GM12878 (cell line): ENCODE data around the gene PSAT1. TPM values are rescaled to one million over a fixed set of nuclear protein-coding genes. Genes with fewer than 3 reads are reported as not detected.

Experiments used
- ATAC-seq: fragments of 200-7000 bp; cut with Tn5 transposase; 3 replicates; pipeline ENCODE4 v1.9.1; 2020; ENCODE audit warnings: mild to moderate bottlenecking, moderate library complexity
- BruUV-seq: library from RNA; stranded (reverse); fragments of 400-500 nt; replicated peaks from 2 replicates; lab custom pipeline; 2021; lab: Mats Ljungman, UMichigan
- CTCF ChIA-PET: fragments of 300-600 bp; sonication (Branson Sonifier 250); formaldehyde crosslinking; extraction: SDS; loops from one replicate; lab custom pipeline; 2021; ENCODE audit warnings: inconsistent platforms; lab: Yijun Ruan, JAX
- POLR2A ChIA-PET: fragments of 350-600 bp; formaldehyde crosslinking; extraction: SDS; loops from one replicate; lab custom pipeline; 2021; ENCODE audit warnings: inconsistent platforms; lab: Charles Lee
- RAD21 ChIA-PET: fragments of 300-600 bp; sonication (Branson Sonifier 250); formaldehyde crosslinking; loops from one replicate; lab custom pipeline; 2023; ENCODE audit warnings: antibody characterized with exemption; ENCODE audit not compliant: unreplicated experiment; lab: Charles Lee
- SMC1A ChIA-PET: fragments of 300-600 bp; sonication (Branson Sonifier 250); formaldehyde crosslinking; loops from one replicate; lab custom pipeline; 2023; ENCODE audit not compliant: unreplicated experiment, uncharacterized antibody; lab: Charles Lee
- DNase-seq: peaks from one replicate; pipeline ENCODE4 v3.0.0-alpha.2; 2011; ENCODE audit warnings: low read depth, low spot score
- FAIRE-seq: peaks from 3 replicates; lab custom pipeline; 2011; peaks lifted over from hg19 to GRCh38; lab: Jason Lieb, UNC
- H2AFZ ChIP-seq: 2 replicates; pipeline ENCODE4 v1.6.0; 2011; ENCODE audit warnings: low read depth, low read length, control low read depth; ENCODE audit not compliant: control insufficient read depth
- H3K27ac ChIP-seq: 2 replicates; pipeline ENCODE4 v1.5.1; 2011; ENCODE audit warnings: control low read depth; ENCODE audit not compliant: control insufficient read depth, insufficient read depth
- H3K27me3 ChIP-seq, 2 experiments: replicated peaks in 1 of 2; 2 replicates each; pipeline versions ENCODE4 v1.6.0 to v1.6.1; 2011; ENCODE audit warnings: low read length in 1 of 2; ENCODE audit not compliant: control insufficient read depth in 2 of 2, insufficient read depth in 2 of 2
- H3K36me3 ChIP-seq, 2 experiments: 2 replicates each; pipeline ENCODE4 v1.5.1; 2011; ENCODE audit warnings: low read length in 1 of 2; ENCODE audit not compliant: control insufficient read depth in 2 of 2, insufficient read depth in 2 of 2
- H3K4me1 ChIP-seq: 2 replicates; pipeline ENCODE4 v1.6.1; 2011; ENCODE audit warnings: mild to moderate bottlenecking, low read length, moderate library complexity, mixed read lengths; ENCODE audit not compliant: control insufficient read depth, insufficient read depth
- H3K4me2 ChIP-seq: 2 replicates; pipeline ENCODE4 v1.6.0; 2011; ENCODE audit warnings: control low read depth; ENCODE audit not compliant: control insufficient read depth, insufficient read depth
- H3K4me3 ChIP-seq: fragments of 200-600 bp; sonication (generic); 2 replicates; pipeline ENCODE4 v1.5.1; 2016
- H3K79me2 ChIP-seq: 2 replicates; pipeline ENCODE4 v1.6.0; 2011; ENCODE audit warnings: low read length; ENCODE audit not compliant: control insufficient read depth, insufficient read depth
- H3K9ac ChIP-seq: 2 replicates; pipeline ENCODE4 v1.8.0; 2011; ENCODE audit warnings: low read length, control low read depth, mixed read lengths; ENCODE audit not compliant: control insufficient read depth, insufficient read depth
- H3K9me3 ChIP-seq: replicated peaks from 3 replicates; pipeline ENCODE4 v1.5.1; 2011; ENCODE audit warnings: mild to moderate bottlenecking, low read length; ENCODE audit not compliant: control insufficient read depth, insufficient read depth
- H4K20me1 ChIP-seq: 2 replicates; pipeline ENCODE4 v1.6.0; 2011; ENCODE audit not compliant: control insufficient read depth, insufficient read depth
- CBFB ChIP-seq: IDR thresholded peaks from 2 replicates; pipeline ENCODE4 v1.6.1; 2016; ENCODE audit warnings: antibody characterized with exemption, low read depth
- ETV6 ChIP-seq, 2 experiments: fragments of 450-650 bp in 1 of 2; IDR thresholded peaks in 1 of 2; conservative IDR thresholded peaks in 1 of 2; 2 replicates each; pipeline ENCODE4 v1.6.1; 2014; ENCODE audit warnings: antibody characterized with exemption in 1 of 2, borderline replicate concordance in 1 of 2, low read depth in 1 of 2, mild to moderate bottlenecking in 1 of 2, moderate library complexity in 1 of 2
- HCFC1 ChIP-seq: fragments of 150-350 bp; IDR thresholded peaks from 2 replicates; pipeline ENCODE4 v1.6.1; 2014; ENCODE audit warnings: low read length
- IRF4 ChIP-seq: IDR thresholded peaks from 2 replicates; pipeline ENCODE4 v1.6.1; 2011; ENCODE audit warnings: low read depth, low read length
- MTA2 ChIP-seq: fragments of 450-650 bp; IDR thresholded peaks from 2 replicates; pipeline ENCODE4 v1.6.1; 2016; ENCODE audit warnings: low read depth, mild to moderate bottlenecking, moderate library complexity
- MTA3 ChIP-seq: IDR thresholded peaks from 2 replicates; pipeline ENCODE4 v1.6.1; 2012; ENCODE audit warnings: low read length, inconsistent platforms, borderline replicate concordance
- SREBF1 ChIP-seq: IDR thresholded peaks from 2 replicates; pipeline ENCODE4 v1.6.1; 2012; ENCODE audit warnings: mild to moderate bottlenecking, low read length
- STAT1 ChIP-seq: fragments of 450-650 bp; conservative IDR thresholded peaks from 2 replicates; pipeline ENCODE4 v1.6.1; 2014; ENCODE audit warnings: antibody characterized with exemption, mild to moderate bottlenecking
- SUPT20H ChIP-seq: IDR thresholded peaks from 2 replicates; pipeline ENCODE4 v1.6.1; 2011; ENCODE audit warnings: low read depth, mild to moderate bottlenecking, low read length, moderate library complexity, borderline replicate concordance; ENCODE audit not compliant: control insufficient read depth
- TAF1 ChIP-seq: IDR thresholded peaks from 2 replicates; pipeline ENCODE4 v1.6.1; 2011; ENCODE audit warnings: mild to moderate bottlenecking, low read depth, low read length, borderline replicate concordance
- WGBS: methylation state at CpG from one replicate; pipeline ENCODE4 v1.1.6; 2016; ENCODE audit warnings: low lambda C conversion rate; ENCODE audit not compliant: insufficient replicate concordance, insufficient coverage; ENCODE audit errors: missing lambda C conversion rate; 5-methylcytosine and 5-hydroxymethylcytosine counted together
- in situ Hi-C: fragments of 300-500 bp; cut with MboI; formaldehyde crosslinking; loops from 9 replicates; pipeline ENCODE4 v1.14.3; 2018; ENCODE audit warnings: mixed read lengths
- intact Hi-C: fragments of 100-400 bp; cut with micrococcal nuclease; formaldehyde crosslinking; loops from one replicate; pipeline ENCODE4 v1.14.2; 2022; ENCODE audit not compliant: unreplicated experiment
- polyA plus RNA-seq, 11 experiments: library from polyadenylated mRNA; depleted of rRNA in 4 of 11; unstranded in 6 of 11; stranded (reverse) in 5 of 11; fragments of >200 nt; fragmentation: Nextera tagmentation in 4 of 11; fragmentation: Illumina TruSeq in 1 of 11; extraction: Ambion mirVana in 4 of 11; extraction: Trizol in 1 of 11; gene quantifications; 1 replicate in 1 of 11; 2 replicates in 10 of 11; pipeline versions ENCODE4 v1.2.1 to v1.2.3, GENCODE V29; 2011 to 2016; ENCODE audit warnings: inconsistent platforms in 2 of 11, missing spikeins in 2 of 11, low read depth in 1 of 11
- total RNA-seq, 4 experiments: library from RNA; depleted of rRNA in 3 of 4; stranded (reverse); fragments of >200 nt in 3 of 4; fragmentation: Illumina TruSeq in 1 of 4; extraction: Trizol in 1 of 4; gene quantifications; 2 replicates each; pipeline versions ENCODE4 v1.2.1 to v1.2.3, GENCODE V29; 2013 to 2021
- TF ChIP-seq, protein P1 (sequence below): fragments of 450-650 bp; IDR thresholded peaks from 2 replicates; pipeline ENCODE4 v1.6.1; 2017; ENCODE audit warnings: mild to moderate bottlenecking, moderate library complexity
- TF ChIP-seq, protein P2 (sequence below): fragments of 450-650 bp; IDR thresholded peaks from 2 replicates; pipeline ENCODE4 v1.6.1; 2017; ENCODE audit warnings: borderline replicate concordance
- TF ChIP-seq, protein P3 (sequence below): IDR thresholded peaks from 2 replicates; pipeline ENCODE4 v1.6.1; 2011; ENCODE audit warnings: borderline replicate concordance, low read depth, mild to moderate bottlenecking, moderate library complexity, mixed read lengths, low read length; ENCODE audit not compliant: insufficient read depth; ENCODE audit errors: extremely low read length

Gene PSAT1
- total and polyA plus RNA-seq, 10 of the 15 experiments (the other 5 are each of a cell fraction or from before 2014, with no cell fraction given) = 35.1 to 126 (median 51.9) TPM

DNA sequence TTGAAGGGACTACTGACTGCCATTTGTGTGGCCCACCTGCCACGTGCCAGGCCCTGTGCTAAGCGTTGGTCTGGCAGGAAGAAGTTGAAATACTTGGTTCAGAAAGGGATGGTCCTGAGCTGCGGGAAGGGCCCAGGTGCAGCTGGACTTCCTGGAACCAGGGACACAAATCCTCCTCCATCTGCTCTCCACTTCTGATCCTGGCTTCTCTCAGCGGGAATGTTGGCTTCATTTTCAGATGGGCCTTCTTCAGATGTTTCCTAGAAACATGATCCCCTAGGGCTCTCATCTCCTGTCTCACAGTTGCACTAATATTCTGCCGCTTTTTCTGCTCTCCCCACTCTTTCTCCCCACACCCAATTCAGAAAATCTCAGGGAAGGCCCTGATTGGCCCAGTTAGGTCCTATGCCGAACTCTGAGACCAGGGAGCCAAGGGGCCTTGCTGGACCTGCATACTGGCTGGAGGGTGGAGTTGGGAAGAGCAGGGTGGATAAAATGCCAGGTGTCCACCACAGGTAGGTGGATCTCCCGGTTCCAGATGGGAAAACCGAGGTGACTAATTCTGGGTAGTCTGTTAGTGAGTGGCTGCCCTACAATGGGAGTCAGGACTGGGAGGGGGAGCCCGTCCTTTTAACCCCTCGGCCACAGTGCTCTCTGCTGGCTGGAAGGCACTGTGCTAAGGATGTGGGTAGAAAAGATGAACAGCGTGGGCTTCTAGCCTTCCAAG lies 19.4 kb downstream of the PSAT1 start (continued):
- TF ChIP-seq ETV6 (conservative IDR thresholded peaks at IDR 0.05 in 1 of 2, IDR thresholded peaks at IDR 0.05 in 1 of 2; ENCODE audit: borderline replicate concordance in 1 of 2, low read depth in 1 of 2) (no peak), TAF1 (no peak), MTA3 (no peak), MTA2 (no peak)

DNA sequence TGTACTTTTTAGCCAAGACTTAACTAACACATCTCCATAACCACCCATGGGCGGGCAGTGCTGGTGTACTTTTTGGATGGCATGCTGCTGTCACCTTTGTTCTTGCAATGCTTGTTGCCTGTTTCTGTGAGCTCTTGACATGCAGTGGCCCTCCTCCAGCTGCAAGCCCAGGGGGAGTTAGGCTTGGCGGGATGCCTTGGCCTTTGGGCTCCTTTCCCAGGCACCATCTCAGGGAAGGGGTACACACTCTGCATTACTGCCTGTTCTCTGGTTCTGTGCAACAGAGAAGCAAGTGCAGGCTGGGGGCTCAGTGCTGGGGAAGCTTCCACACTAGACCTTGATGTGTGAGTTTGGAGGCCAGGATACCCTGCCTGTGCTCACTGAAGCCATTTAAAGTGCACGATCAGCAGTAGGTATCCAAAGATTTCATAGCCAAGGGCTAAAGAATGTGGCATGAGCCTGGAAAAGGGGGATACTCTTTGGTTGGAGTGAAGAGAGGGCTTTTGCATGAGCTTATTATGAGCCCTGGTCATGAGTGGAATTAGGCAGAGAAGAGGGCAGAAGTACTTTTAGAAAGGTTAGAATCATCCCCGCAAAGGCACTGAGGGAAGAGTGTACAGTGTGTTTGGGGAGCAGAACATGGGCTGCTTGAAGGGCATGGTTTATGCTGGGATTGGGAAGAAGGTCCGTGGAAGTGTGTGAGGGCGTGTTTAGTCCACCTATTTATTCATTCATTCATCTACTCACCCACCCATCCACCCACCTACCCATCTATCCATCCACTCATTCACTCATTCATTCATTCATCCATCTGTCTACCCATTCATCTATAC lies 22.5 kb downstream of the PSAT1 start:
- Histone ChIP-seq H3K27ac (no peak overlapping the region), H3K9me3 (no peaks in the 10 kb centered on the region), H3K9ac (no peak overlapping the region), H3K79me2 (no peaks in the 10 kb centered on the region), H2AFZ (no peak overlapping the region), H3K4me3 (no peak overlapping the region), H4K20me1 (no peaks in the 10 kb centered on the region), H3K4me1 (no peaks in the 10 kb centered on the region), H3K27me3 (no peaks in the 10 kb centered on the region), H3K4me2 (no peak overlapping the region), H3K36me3 (peaks cover 0 to 9% of the 10 kb centered on the region in 2 experiments; a peak in 3 of 4 replicates)
- CTCF ChIA-PET = no interaction called here
- SMC1A ChIA-PET = no interaction called here
- no peak for ATAC-seq
- 81% methylated on average over 6 of the region's 6 CpGs for WGBS
- no peak for DNase-seq
- intact Hi-C loops = no loop called here
- no TSS peak for BruUV-seq
- POLR2A ChIA-PET = no interaction called here
- no peak for FAIRE-seq
- in situ Hi-C loops = no loop called here
- RAD21 ChIA-PET = no interaction called here
- TF ChIP-seq SREBF1 (no peak), IRF4 (no peak), STAT1 (no peak), SUPT20H (no peak), HCFC1 (no peak), CBFB (no peak)
- TF ChIP-seq, protein P1, sequence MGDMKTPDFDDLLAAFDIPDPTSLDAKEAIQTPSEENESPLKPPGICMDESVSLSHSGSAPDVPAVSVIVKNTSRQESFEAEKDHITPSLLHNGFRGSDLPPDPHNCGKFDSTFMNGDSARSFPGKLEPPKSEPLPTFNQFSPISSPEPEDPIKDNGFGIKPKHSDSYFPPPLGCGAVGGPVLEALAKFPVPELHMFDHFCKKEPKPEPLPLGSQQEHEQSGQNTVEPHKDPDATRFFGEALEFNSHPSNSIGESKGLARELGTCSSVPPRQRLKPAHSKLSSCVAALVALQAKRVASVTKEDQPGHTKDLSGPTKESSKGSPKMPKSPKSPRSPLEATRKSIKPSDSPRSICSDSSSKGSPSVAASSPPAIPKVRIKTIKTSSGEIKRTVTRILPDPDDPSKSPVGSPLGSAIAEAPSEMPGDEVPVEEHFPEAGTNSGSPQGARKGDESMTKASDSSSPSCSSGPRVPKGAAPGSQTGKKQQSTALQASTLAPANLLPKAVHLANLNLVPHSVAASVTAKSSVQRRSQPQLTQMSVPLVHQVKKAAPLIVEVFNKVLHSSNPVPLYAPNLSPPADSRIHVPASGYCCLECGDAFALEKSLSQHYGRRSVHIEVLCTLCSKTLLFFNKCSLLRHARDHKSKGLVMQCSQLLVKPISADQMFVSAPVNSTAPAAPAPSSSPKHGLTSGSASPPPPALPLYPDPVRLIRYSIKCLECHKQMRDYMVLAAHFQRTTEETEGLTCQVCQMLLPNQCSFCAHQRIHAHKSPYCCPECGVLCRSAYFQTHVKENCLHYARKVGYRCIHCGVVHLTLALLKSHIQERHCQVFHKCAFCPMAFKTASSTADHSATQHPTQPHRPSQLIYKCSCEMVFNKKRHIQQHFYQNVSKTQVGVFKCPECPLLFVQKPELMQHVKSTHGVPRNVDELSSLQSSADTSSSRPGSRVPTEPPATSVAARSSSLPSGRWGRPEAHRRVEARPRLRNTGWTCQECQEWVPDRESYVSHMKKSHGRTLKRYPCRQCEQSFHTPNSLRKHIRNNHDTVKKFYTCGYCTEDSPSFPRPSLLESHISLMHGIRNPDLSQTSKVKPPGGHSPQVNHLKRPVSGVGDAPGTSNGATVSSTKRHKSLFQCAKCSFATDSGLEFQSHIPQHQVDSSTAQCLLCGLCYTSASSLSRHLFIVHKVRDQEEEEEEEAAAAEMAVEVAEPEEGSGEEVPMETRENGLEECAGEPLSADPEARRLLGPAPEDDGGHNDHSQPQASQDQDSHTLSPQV = no peak
- TF ChIP-seq, protein P2, sequence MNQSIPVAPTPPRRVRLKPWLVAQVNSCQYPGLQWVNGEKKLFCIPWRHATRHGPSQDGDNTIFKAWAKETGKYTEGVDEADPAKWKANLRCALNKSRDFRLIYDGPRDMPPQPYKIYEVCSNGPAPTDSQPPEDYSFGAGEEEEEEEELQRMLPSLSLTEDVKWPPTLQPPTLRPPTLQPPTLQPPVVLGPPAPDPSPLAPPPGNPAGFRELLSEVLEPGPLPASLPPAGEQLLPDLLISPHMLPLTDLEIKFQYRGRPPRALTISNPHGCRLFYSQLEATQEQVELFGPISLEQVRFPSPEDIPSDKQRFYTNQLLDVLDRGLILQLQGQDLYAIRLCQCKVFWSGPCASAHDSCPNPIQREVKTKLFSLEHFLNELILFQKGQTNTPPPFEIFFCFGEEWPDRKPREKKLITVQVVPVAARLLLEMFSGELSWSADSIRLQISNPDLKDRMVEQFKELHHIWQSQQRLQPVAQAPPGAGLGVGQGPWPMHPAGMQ = no peak
- TF ChIP-seq, protein P3, sequence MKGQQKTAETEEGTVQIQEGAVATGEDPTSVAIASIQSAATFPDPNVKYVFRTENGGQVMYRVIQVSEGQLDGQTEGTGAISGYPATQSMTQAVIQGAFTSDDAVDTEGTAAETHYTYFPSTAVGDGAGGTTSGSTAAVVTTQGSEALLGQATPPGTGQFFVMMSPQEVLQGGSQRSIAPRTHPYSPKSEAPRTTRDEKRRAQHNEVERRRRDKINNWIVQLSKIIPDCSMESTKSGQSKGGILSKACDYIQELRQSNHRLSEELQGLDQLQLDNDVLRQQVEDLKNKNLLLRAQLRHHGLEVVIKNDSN = no peak
